PC-9 (cell line): Measurements from ENCODE around the gene CACNG8. TPM values are rescaled to one million over a fixed set of nuclear protein-coding genes. Genes with fewer than 3 reads are reported as not detected.

Experiments
- BruUV-seq: library from RNA; stranded (reverse); fragments of 400-500 nt; replicated peaks from 2 replicates; lab custom pipeline; 2021; lab: Mats Ljungman, UMichigan
- CTCF ChIA-PET: fragments of 300-600 bp; sonication (Branson Sonifier 250); formaldehyde crosslinking; loops from one replicate; lab custom pipeline; 2022; ENCODE audit warnings: antibody characterized with exemption; lab: Charles Lee
- POLR2A ChIA-PET: fragments of 300-600 bp; sonication (Branson Sonifier 250); formaldehyde crosslinking; loops from one replicate; lab custom pipeline; 2022; ENCODE audit warnings: antibody characterized with exemption; ENCODE audit not compliant: unreplicated experiment; lab: Charles Lee
- DNase-seq, 2 experiments: peaks; one replicate each; pipeline versions ENCODE4 v3.0.0 to v3.0.0-alpha.2; 2015 to 2022; ENCODE audit warnings: mixed read lengths in 1 of 2
- H2AFZ ChIP-seq: fragments of 200-600 bp; sonication (generic); 2 replicates; pipeline ENCODE4 v1.8.1; 2017; ENCODE audit warnings: antibody characterized with exemption
- H3F3A ChIP-seq: fragments of 200-600 bp; sonication (generic); 2 replicates; pipeline ENCODE4 v1.8.1; 2017; ENCODE audit warnings: antibody characterized with exemption, mild to moderate bottlenecking, low read depth; ENCODE audit not compliant: insufficient read depth
- H3K27ac ChIP-seq: fragments of 200-600 bp; sonication (generic); 2 replicates; pipeline ENCODE4 v1.6.1; 2016; ENCODE audit warnings: mixed run types
- H3K27me3 ChIP-seq: fragments of 200-600 bp; sonication (generic); 2 replicates; pipeline ENCODE4 v1.6.1; 2016; ENCODE audit warnings: low read depth, mixed run types; ENCODE audit not compliant: insufficient read depth
- H3K36me3 ChIP-seq: fragments of 200-600 bp; sonication (generic); 2 replicates; pipeline ENCODE4 v1.6.1; 2016; ENCODE audit warnings: low read depth, mixed run types
- H3K4me1 ChIP-seq: fragments of 200-600 bp; sonication (generic); replicated peaks from 2 replicates; pipeline ENCODE4 v1.6.1; 2016; ENCODE audit warnings: mixed run types; ENCODE audit not compliant: insufficient read depth
- H3K4me2 ChIP-seq: fragments of 200-600 bp; sonication (generic); 2 replicates; pipeline ENCODE4 v1.6.1; 2017; ENCODE audit warnings: mixed run types
- H3K4me3 ChIP-seq: fragments of 200-600 bp; sonication (generic); 2 replicates; pipeline ENCODE4 v1.6.1; 2016; ENCODE audit warnings: mixed run types
- H3K79me2 ChIP-seq: fragments of 200-600 bp; sonication (generic); 2 replicates; pipeline ENCODE4 v1.6.1; 2017; ENCODE audit warnings: low read depth, mixed run types
- H3K9me2 ChIP-seq: fragments of 200-600 bp; sonication (generic); 2 replicates; pipeline ENCODE4 v1.8.1; 2017; ENCODE audit warnings: mild to moderate bottlenecking; ENCODE audit not compliant: insufficient read depth
- H3K9me3 ChIP-seq: fragments of 200-600 bp; sonication (generic); 2 replicates; pipeline ENCODE4 v1.8.1; 2016; ENCODE audit warnings: low read depth; ENCODE audit not compliant: insufficient read depth
- H4K20me1 ChIP-seq: fragments of 200-600 bp; sonication (generic); 2 replicates; pipeline ENCODE4 v1.8.1; 2017; ENCODE audit not compliant: insufficient read depth
- EZH2 ChIP-seq: fragments of 200-600 bp; sonication (generic); IDR thresholded peaks from 2 replicates; pipeline ENCODE4 v1.8.0; 2017; ENCODE audit warnings: antibody characterized with exemption, low read depth
- intact Hi-C: fragments of 100-400 bp; cut with micrococcal nuclease; formaldehyde crosslinking; loops from one replicate; pipeline ENCODE4 v1.10.0; 2022; ENCODE audit not compliant: unreplicated experiment
- total RNA-seq: library from RNA; stranded (reverse); gene quantifications from 2 replicates; pipeline ENCODE4 v1.2.3, GENCODE V29; 2021
- TF ChIP-seq, protein P1 (sequence below): fragments of 200-600 bp; sonication (generic); conservative IDR thresholded peaks from 2 replicates; pipeline ENCODE4 v1.6.1; 2017; ENCODE audit warnings: mixed run types, antibody characterized with exemption, mild to moderate bottlenecking, moderate library complexity

CACNG8 gene
- total RNA-seq, 1 experiment from 2014 or later: 2.9 TPM

DNA sequence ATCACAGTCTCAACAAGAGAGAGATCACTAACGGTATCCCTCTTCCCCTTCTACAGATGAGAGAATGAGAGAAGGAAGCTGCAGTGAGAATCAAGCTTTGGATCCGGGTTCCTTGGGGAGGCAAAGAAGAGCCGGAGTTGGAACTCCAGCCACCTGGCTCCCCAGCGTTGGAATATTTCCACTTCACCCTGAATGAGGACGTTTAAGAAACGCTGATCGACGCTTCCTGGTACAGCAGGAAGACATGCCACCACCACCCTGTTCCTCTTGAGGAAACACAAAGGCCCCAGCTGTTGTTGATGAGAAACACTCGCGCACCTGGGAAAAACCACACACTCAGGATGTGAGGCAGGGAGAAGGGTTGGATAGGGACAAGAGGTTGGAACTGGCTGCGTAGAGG, 11.3 kb upstream of the CACNG8 start:
- H3K27me3 ChIP-seq: no peaks in the 10 kb centered on the region
- no peaks in the 10 kb centered on the region for H3K36me3 ChIP-seq
- no peaks in the 10 kb centered on the region for H3K79me2 ChIP-seq
- ChIA-PET CTCF (no interaction called here), POLR2A (no interaction called here)
- no peaks in the 10 kb centered on the region for H3K4me1 ChIP-seq
- no peak overlapping the region for H3K4me3 ChIP-seq
- BruUV-seq: no TSS peak
- no peaks in the 10 kb centered on the region for H4K20me1 ChIP-seq
- no peak overlapping the region for H3K4me2 ChIP-seq
- H3F3A ChIP-seq: 0 out of 2 replicates have a peak, but pooled peaks cover 9% of the 10 kb centered on the region
- H2AFZ ChIP-seq: no peak overlapping the region
- intact Hi-C loops: no loop called here
- H3K9me2 ChIP-seq: no peaks in the 10 kb centered on the region
- no peak for DNase-seq
- H3K9me3 ChIP-seq: no peaks in the 10 kb centered on the region
- TF ChIP-seq, protein P1, sequence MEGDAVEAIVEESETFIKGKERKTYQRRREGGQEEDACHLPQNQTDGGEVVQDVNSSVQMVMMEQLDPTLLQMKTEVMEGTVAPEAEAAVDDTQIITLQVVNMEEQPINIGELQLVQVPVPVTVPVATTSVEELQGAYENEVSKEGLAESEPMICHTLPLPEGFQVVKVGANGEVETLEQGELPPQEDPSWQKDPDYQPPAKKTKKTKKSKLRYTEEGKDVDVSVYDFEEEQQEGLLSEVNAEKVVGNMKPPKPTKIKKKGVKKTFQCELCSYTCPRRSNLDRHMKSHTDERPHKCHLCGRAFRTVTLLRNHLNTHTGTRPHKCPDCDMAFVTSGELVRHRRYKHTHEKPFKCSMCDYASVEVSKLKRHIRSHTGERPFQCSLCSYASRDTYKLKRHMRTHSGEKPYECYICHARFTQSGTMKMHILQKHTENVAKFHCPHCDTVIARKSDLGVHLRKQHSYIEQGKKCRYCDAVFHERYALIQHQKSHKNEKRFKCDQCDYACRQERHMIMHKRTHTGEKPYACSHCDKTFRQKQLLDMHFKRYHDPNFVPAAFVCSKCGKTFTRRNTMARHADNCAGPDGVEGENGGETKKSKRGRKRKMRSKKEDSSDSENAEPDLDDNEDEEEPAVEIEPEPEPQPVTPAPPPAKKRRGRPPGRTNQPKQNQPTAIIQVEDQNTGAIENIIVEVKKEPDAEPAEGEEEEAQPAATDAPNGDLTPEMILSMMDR: no peak
- TF ChIP-seq EZH2: no peak
- H3K27ac ChIP-seq: no peak overlapping the region

DNA sequence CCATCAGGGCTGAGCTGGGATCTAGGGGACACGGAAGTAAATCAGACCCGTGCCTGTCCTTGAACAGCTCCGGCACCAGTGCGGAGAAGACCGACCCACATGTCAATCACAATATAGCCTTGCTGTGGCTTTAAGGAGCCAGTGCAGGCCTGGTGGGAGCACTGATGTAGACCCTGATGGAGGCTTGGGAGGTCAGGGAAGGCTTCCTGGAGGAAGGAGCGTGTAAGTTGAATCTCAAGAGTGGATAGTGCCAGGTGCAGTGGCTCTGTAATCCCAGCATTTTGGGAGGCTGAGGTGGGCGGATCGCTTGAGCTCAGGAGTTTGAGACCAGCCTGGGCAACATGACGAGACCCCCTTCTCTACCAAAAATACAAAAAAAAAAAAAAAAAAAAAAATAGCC, 10.8 kb upstream of the CACNG8 start:
- Histone ChIP-seq H3K4me1 (peaks cover under 1% of the 10 kb centered on the region), H3F3A (peaks cover 11% of the 10 kb centered on the region; the same call in 1 of the 2 replicates), H3K4me2 (no peak overlapping the region), H3K9me3 (no peaks in the 10 kb centered on the region), H3K4me3 (no peak overlapping the region), H2AFZ (no peak overlapping the region), H3K27me3 (no peaks in the 10 kb centered on the region), H3K27ac (no peak overlapping the region), H4K20me1 (no peaks in the 10 kb centered on the region), H3K9me2 (no peaks in the 10 kb centered on the region), H3K79me2 (no peaks in the 10 kb centered on the region), H3K36me3 (no peaks in the 10 kb centered on the region)
- intact Hi-C loops: no loop called here
- POLR2A ChIA-PET: no interaction called here
- CTCF ChIA-PET: interaction anchor here (0.6 kb wide), 1 partner anchor 41 kb away, joined by 5 read pairs; no protein-coding TSS in a partner anchor
- TF ChIP-seq, protein P1: no peak
- TF ChIP-seq EZH2: no peak
- no TSS peak for BruUV-seq
- DNase-seq: no peak

DNA sequence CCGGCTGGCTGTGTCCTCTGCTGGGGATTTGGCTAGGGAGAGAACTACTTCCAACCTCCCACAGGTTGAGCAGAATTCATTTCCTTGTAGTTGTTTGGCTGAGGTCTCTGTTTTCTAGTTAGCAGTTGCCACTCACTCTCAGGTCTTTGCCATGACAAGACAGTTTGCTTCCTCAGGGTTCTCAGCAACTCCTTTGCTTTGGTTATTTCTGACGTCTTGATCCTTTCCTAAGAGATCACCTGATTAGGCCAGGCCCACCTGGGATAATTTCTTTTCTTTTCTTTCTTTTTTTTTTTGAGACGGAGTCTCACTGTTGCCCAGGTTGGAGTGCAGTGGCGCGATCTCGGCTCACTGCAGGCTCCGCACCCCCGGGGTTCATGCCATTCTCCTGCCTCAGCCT, 9.4 kb upstream of the CACNG8 start:
- DNase-seq: no peak
- Histone ChIP-seq H2AFZ (no peak overlapping the region), H3F3A (peaks cover 22% of the 10 kb centered on the region; the same call in 1 of the 2 replicates), H3K4me2 (no peak overlapping the region), H3K79me2 (no peaks in the 10 kb centered on the region), H4K20me1 (no peaks in the 10 kb centered on the region), H3K4me1 (peaks cover 13% of the 10 kb centered on the region), H3K9me3 (no peaks in the 10 kb centered on the region), H3K27ac (no peak overlapping the region), H3K27me3 (no peaks in the 10 kb centered on the region), H3K36me3 (no peaks in the 10 kb centered on the region), H3K4me3 (no peak overlapping the region), H3K9me2 (no peaks in the 10 kb centered on the region)
- ChIA-PET CTCF (no interaction called here), POLR2A (no interaction called here)
- BruUV-seq: no TSS peak
- no peak for TF ChIP-seq EZH2
- TF ChIP-seq, protein P1: no peak
- intact Hi-C loops: no loop called here
